H1 (cell line): ENCODE measurements around the gene IQCH. TPM values are rescaled to one million over a fixed set of nuclear protein-coding genes. Genes with fewer than 3 reads are reported as not detected.

Experiments used
- CTCF ChIA-PET: fragments of 300-600 bp; sonication (Branson Sonifier 250); formaldehyde crosslinking; loops from one replicate; lab custom pipeline; 2021; ENCODE audit not compliant: partially characterized antibody; lab: Charles Lee
- POLR2A ChIA-PET: fragments of 300-600 bp; sonication (Branson Sonifier 250); formaldehyde crosslinking; loops from one replicate; lab custom pipeline; 2021; ENCODE audit warnings: inconsistent platforms; ENCODE audit not compliant: partially characterized antibody; lab: Charles Lee
- DNase-seq, 2 experiments: peaks; one replicate each; pipeline versions ENCODE4 v3.0.0 to v3.0.0-alpha.2; 2010 to 2022; ENCODE audit warnings: low spot score in 2 of 2, low read depth in 1 of 2, mixed read lengths in 1 of 2
- FAIRE-seq: peaks from 2 replicates; lab custom pipeline; 2011; peaks lifted over from hg19 to GRCh38; lab: Jason Lieb, UNC
- H2AFZ ChIP-seq: 2 replicates; pipeline ENCODE4 v1.8.1; 2012; ENCODE audit warnings: low read length, inconsistent platforms
- H2AK5ac ChIP-seq: 2 replicates; pipeline ENCODE4 v1.6.1; 2013; ENCODE audit warnings: low read depth, low read length
- H2BK120ac ChIP-seq: replicated peaks from 2 replicates; pipeline ENCODE3; 2013; ENCODE audit warnings: low read depth, low read length, inconsistent platforms
- H2BK12ac ChIP-seq: 2 replicates; pipeline ENCODE4 v1.6.1; 2013; ENCODE audit warnings: low read depth, low read length
- H2BK15ac ChIP-seq: 2 replicates; pipeline ENCODE4 v1.6.1; 2013; ENCODE audit warnings: low read length
- H2BK20ac ChIP-seq: 2 replicates; pipeline ENCODE4 v1.6.1; 2013; ENCODE audit warnings: low read length
- H2BK5ac ChIP-seq: 2 replicates; pipeline ENCODE4 v1.6.1; 2013; ENCODE audit warnings: low read depth, low read length
- H3K14ac ChIP-seq: 2 replicates; pipeline ENCODE4 v1.6.1; 2013; ENCODE audit warnings: inconsistent platforms; ENCODE audit not compliant: insufficient read length
- H3K18ac ChIP-seq: 2 replicates; pipeline ENCODE4 v1.6.1; 2013; ENCODE audit warnings: low read length; ENCODE audit errors: extremely low read depth
- H3K23ac ChIP-seq: 2 replicates; pipeline ENCODE4 v1.6.1; 2013; ENCODE audit warnings: inconsistent platforms; ENCODE audit not compliant: insufficient read length
- H3K23me2 ChIP-seq: 2 replicates; pipeline ENCODE4 v1.6.1; 2013; ENCODE audit warnings: low read depth, low read length
- H3K27ac ChIP-seq: 2 replicates; pipeline ENCODE4 v1.6.1; 2011; ENCODE audit warnings: low read depth, low read length, inconsistent platforms
- H3K27me3 ChIP-seq, 4 experiments: replicated peaks in 1 of 4; 1 replicate in 1 of 4; 2 replicates in 3 of 4; pipeline versions ENCODE4 v1.6.1 to v1.8.1; 2011 to 2013; ENCODE audit warnings: low read length in 3 of 4, mild to moderate bottlenecking in 3 of 4, inconsistent platforms in 2 of 4, mixed read lengths in 2 of 4, moderate library complexity in 1 of 4; ENCODE audit not compliant: control insufficient read depth in 3 of 4, insufficient read depth in 3 of 4; ENCODE audit errors: extremely low read depth in 1 of 4
- H3K36me3 ChIP-seq, 4 experiments: 2 replicates each; pipeline versions ENCODE4 v1.6.1 to v1.8.1; 2011 to 2013; ENCODE audit warnings: mild to moderate bottlenecking in 4 of 4, low read length in 3 of 4, moderate library complexity in 2 of 4, control low read depth in 1 of 4, inconsistent platforms in 1 of 4; ENCODE audit not compliant: insufficient read depth in 4 of 4, control insufficient read depth in 2 of 4
- H3K4ac ChIP-seq: replicated peaks from 2 replicates; pipeline ENCODE3; 2013; ENCODE audit warnings: low read length, low read depth, mixed read lengths, inconsistent platforms; ENCODE audit not compliant: insufficient read length
- H3K4me1 ChIP-seq, 4 experiments: replicated peaks in 1 of 4; 1 replicate in 1 of 4; 2 replicates in 3 of 4; pipeline versions ENCODE4 v1.6.1 to v1.8.1; 2011 to 2013; ENCODE audit warnings: low read length in 3 of 4, inconsistent platforms in 2 of 4, mixed read lengths in 1 of 4; ENCODE audit not compliant: insufficient read depth in 4 of 4, control insufficient read depth in 3 of 4
- H3K4me2 ChIP-seq, 2 experiments: 2 replicates each; pipeline versions ENCODE4 v1.6.1 to v1.8.1; 2011 to 2013; ENCODE audit warnings: low read depth in 2 of 2, low read length in 2 of 2, control low read depth in 1 of 2, inconsistent platforms in 1 of 2, mild to moderate bottlenecking in 1 of 2; ENCODE audit not compliant: insufficient read depth in 1 of 2
- H3K4me3 ChIP-seq, 4 experiments: fragments of 200-600, 300-600 bp in 1 of 4; sonication (generic), shearing (Covaris generic), sonication (Bioruptor Twin) in 1 of 4; 2 replicates each; pipeline versions ENCODE4 v1.5.1 to v1.8.1; 2011 to 2016; ENCODE audit warnings: low read length in 4 of 4, low read depth in 3 of 4, control low read depth in 2 of 4, inconsistent platforms in 2 of 4, mild to moderate bottlenecking in 2 of 4, mixed read lengths in 1 of 4, moderate library complexity in 1 of 4; ENCODE audit not compliant: insufficient read depth in 2 of 4; ENCODE audit errors: extremely low read depth in 1 of 4
- H3K56ac ChIP-seq: replicated peaks from 2 replicates; pipeline ENCODE3; 2013; ENCODE audit warnings: low read depth, mild to moderate bottlenecking, mixed read lengths, low read length, inconsistent platforms; ENCODE audit not compliant: insufficient read length
- H3K79me1 ChIP-seq: 2 replicates; pipeline ENCODE4 v1.6.1; 2013; ENCODE audit warnings: low read depth, low read length, control low read depth
- H3K79me2 ChIP-seq, 2 experiments: 2 replicates each; pipeline versions ENCODE4 v1.6.1 to v1.8.1; 2012 to 2013; ENCODE audit warnings: low read length in 2 of 2, mild to moderate bottlenecking in 2 of 2, inconsistent platforms in 1 of 2; ENCODE audit not compliant: insufficient read depth in 2 of 2, control insufficient read depth in 1 of 2
- H3K9ac ChIP-seq, 4 experiments: replicated peaks in 1 of 4; 1 replicate in 1 of 4; 2 replicates in 3 of 4; pipeline versions ENCODE4 v1.6.1 to v1.8.1; 2011 to 2013; ENCODE audit warnings: low read depth in 3 of 4, low read length in 3 of 4, control low read depth in 2 of 4, mild to moderate bottlenecking in 2 of 4, moderate library complexity in 2 of 4, inconsistent platforms in 1 of 4; ENCODE audit errors: extremely low read depth in 1 of 4
- H3K9me3 ChIP-seq, 2 experiments: 2 replicates each; pipeline versions ENCODE4 v1.6.1 to v1.8.1; 2012 to 2013; ENCODE audit warnings: mild to moderate bottlenecking in 2 of 2, moderate library complexity in 2 of 2, control low read depth in 1 of 2, inconsistent platforms in 1 of 2, low read depth in 1 of 2, low read length in 1 of 2, mixed read lengths in 1 of 2; ENCODE audit not compliant: insufficient read depth in 2 of 2
- H4K20me1 ChIP-seq, 2 experiments: replicated peaks in 1 of 2; 2 replicates each; pipeline versions ENCODE3 to v1.8.1; 2011 to 2013; ENCODE audit warnings: inconsistent platforms in 2 of 2, low read length in 2 of 2, mild to moderate bottlenecking in 1 of 2; ENCODE audit not compliant: insufficient read depth in 2 of 2, control insufficient read depth in 1 of 2
- H4K5ac ChIP-seq: 2 replicates; pipeline ENCODE4 v1.6.1; 2013; ENCODE audit warnings: low read length, low read depth, mixed read lengths, inconsistent platforms; ENCODE audit not compliant: insufficient read length
- H4K8ac ChIP-seq: 2 replicates; pipeline ENCODE4 v1.8.0; 2013; ENCODE audit warnings: mild to moderate bottlenecking, moderate library complexity, low read length, inconsistent platforms; ENCODE audit not compliant: insufficient read depth; ENCODE audit errors: extremely low read depth
- H4K91ac ChIP-seq: replicated peaks from 2 replicates; pipeline ENCODE3; 2013; ENCODE audit warnings: low read length, mixed read lengths, inconsistent platforms; ENCODE audit not compliant: insufficient read length
- ATF3 ChIP-seq: IDR thresholded peaks from 2 replicates; pipeline ENCODE4 v1.6.1; 2011; ENCODE audit warnings: low read depth, mild to moderate bottlenecking, low read length; ENCODE audit not compliant: insufficient read depth
- CBX8 ChIP-seq: fragments of 300-800, 300-1000 bp; sonication (generic); IDR thresholded peaks from 2 replicates; pipeline ENCODE4 v1.7.1; 2016; ENCODE audit warnings: low read depth, low read length, borderline replicate concordance
- FOSL1 ChIP-seq: IDR thresholded peaks from 2 replicates; pipeline ENCODE4 v1.6.1; 2011; ENCODE audit warnings: mild to moderate bottlenecking, low read depth, low read length, moderate library complexity; ENCODE audit not compliant: insufficient read depth
- KDM1A ChIP-seq: fragments of 200-600, 300-600 bp; sonication (generic); IDR thresholded peaks from 2 replicates; pipeline ENCODE4 v1.7.1; 2016; ENCODE audit warnings: mild to moderate bottlenecking, low read length, borderline replicate concordance
- KDM4A ChIP-seq: IDR thresholded peaks from one replicate; pipeline ENCODE4 v1.7.1; 2012; ENCODE audit warnings: low read depth, mild to moderate bottlenecking, moderate library complexity, low read length, inconsistent platforms; ENCODE audit not compliant: severe bottlenecking
- RBBP5 ChIP-seq: IDR thresholded peaks from 2 replicates; pipeline ENCODE4 v1.7.1; 2012; ENCODE audit warnings: low read depth, mild to moderate bottlenecking, inconsistent platforms, low read length, moderate library complexity, borderline replicate concordance
- RXRA ChIP-seq: IDR thresholded peaks from 2 replicates; pipeline ENCODE4 v1.6.1; 2011; ENCODE audit warnings: low read depth, mild to moderate bottlenecking, low read length, moderate library complexity; ENCODE audit not compliant: insufficient read depth
- SAP30 ChIP-seq: fragments of 300-600 bp; sonication (generic); IDR thresholded peaks from 2 replicates; pipeline ENCODE4 v1.7.1; 2012; ENCODE audit warnings: low read length, moderate library complexity, mild to moderate bottlenecking, inconsistent platforms; ENCODE audit not compliant: insufficient read depth, insufficient replicate concordance
- SIX5 ChIP-seq: IDR thresholded peaks from 2 replicates; pipeline ENCODE4 v1.6.1; 2011; ENCODE audit warnings: mild to moderate bottlenecking, low read depth, low read length
- SP1 ChIP-seq: IDR thresholded peaks from 2 replicates; pipeline ENCODE4 v1.6.1; 2011; ENCODE audit warnings: low read depth, low read length
- SUZ12 ChIP-seq: fragments of 200-600 bp; sonication (generic); IDR thresholded peaks from 2 replicates; pipeline ENCODE4 v1.6.1; 2012; ENCODE audit warnings: mild to moderate bottlenecking, inconsistent platforms, low read length, moderate library complexity, mixed read lengths
- TAF7 ChIP-seq: optimal IDR thresholded peaks from 2 replicates; pipeline ENCODE3; 2011; ENCODE audit warnings: low read depth, mild to moderate bottlenecking, inconsistent platforms, low read length, moderate library complexity, borderline replicate concordance
- ZNF274 ChIP-seq: IDR thresholded peaks from 2 replicates; pipeline ENCODE4 v1.7.0; 2012; ENCODE audit warnings: low read length, borderline replicate concordance; ENCODE audit errors: extremely low read depth
- WGBS, 2 experiments: shearing (Covaris generic) in 1 of 2; methylation state at CpG; one replicate each; pipeline versions ENCODE4 v1.1.6 to v1.1.7; 2013 to 2015; ENCODE audit warnings: low lambda C conversion rate in 2 of 2, mixed read lengths in 2 of 2, inconsistent platforms in 1 of 2, low coverage in 1 of 2, missing lambda C conversion rate in 1 of 2; ENCODE audit not compliant: insufficient replicate concordance in 2 of 2, insufficient coverage in 1 of 2, insufficient read length in 1 of 2; ENCODE audit errors: extremely low coverage in 1 of 2, missing lambda C conversion rate in 1 of 2; 5-methylcytosine and 5-hydroxymethylcytosine counted together
- polyA plus RNA-seq, 7 experiments: library from polyadenylated mRNA; depleted of rRNA in 3 of 7; stranded (reverse) in 5 of 7; unstranded in 2 of 7; fragments of >200 nt in 5 of 7; fragments of 200-250 nt in 2 of 7; gene quantifications; 1 replicate in 5 of 7; 2 replicates in 1 of 7; 4 replicates in 1 of 7; pipeline versions ENCODE4 v1.2.1 to v1.2.3, GENCODE V29; 2011 to 2013; ENCODE audit warnings: missing spikeins in 2 of 7, mixed read lengths in 2 of 7
- total RNA-seq: library from RNA; stranded (reverse); fragmentation: NEBNext Ultra II Directional; extraction: Animal tissue kit (Norgen Biotek cat#: 25700); gene quantifications from 2 replicates; pipeline ENCODE4 v1.2.1, GENCODE V29; 2021

The IQCH gene
- total and polyA plus RNA-seq, 2 of the 8 experiments (the other 6 are each of a cell fraction or from before 2014, with no cell fraction given), result 0.60 to 1.9 TPM

GRCh38 chr15:67544475-67544874 lies 289.9 kb downstream of the IQCH start:
- FAIRE-seq, result no peak
- Histone ChIP-seq H3K4me3 (no peak overlapping the region), H2BK120ac (no peak overlapping the region), H3K4ac (no peak overlapping the region), H3K14ac (no peak overlapping the region), H3K36me3 (peaks cover 0 to 4% (median 2%) of the 10 kb centered on the region in 4 experiments; a peak in 2 of 8 replicates), H3K23ac (no peak overlapping the region), H4K91ac (no peak overlapping the region), H3K4me2 (no peak overlapping the region; a peak in 1 of 4 replicates), H4K5ac (no peak overlapping the region), H3K23me2 (peaks cover 11% of the 10 kb centered on the region; the same call in 1 of the 2 replicates), H2BK15ac (no peak overlapping the region), H3K79me2 (no peaks in the 10 kb centered on the region), H3K79me1 (peaks cover 2% of the 10 kb centered on the region; the same call in 1 of the 2 replicates), H4K8ac (no peak overlapping the region), H4K20me1 (no peaks in the 10 kb centered on the region), H3K4me1 (peaks cover 3 to 18% (median 6%) of the 10 kb centered on the region in 4 experiments), H2BK5ac (no peak overlapping the region), H2AK5ac (no peak overlapping the region), H3K9ac (no peak overlapping the region), H3K9me3 (no peaks in the 10 kb centered on the region), H3K27me3 (no peaks in the 10 kb centered on the region; a peak in 1 of 7 replicates), H3K27ac (no peak overlapping the region), H3K56ac (no peak overlapping the region), H2AFZ (no peak overlapping the region), H3K18ac (no peak overlapping the region), H2BK20ac (no peak overlapping the region), H2BK12ac (no peak overlapping the region)
- 93% methylated on average over 3 of the region's 3 CpGs; no CpG with 5 or more reads in 1 of the 2 experiments for WGBS, 2 experiments
- ChIA-PET POLR2A (no interaction called here), CTCF (interaction anchor here (0.9 to 1.4 kb wide), 2 partner anchors 16 to 87 kb away, joined by 3 read pairs; no protein-coding TSS in a partner anchor)
- DNase-seq, result no peak
- TF ChIP-seq RBBP5 (no peak), KDM4A (no peak), SAP30 (no peak), ZNF274 (no peak), KDM1A (no peak), TAF7 (no peak), RXRA (no peak), SP1 (no peak), SIX5 (no peak), FOSL1 (no peak), CBX8 (no peak), SUZ12 (no peak), ATF3 (no peak)
